ENCODE measurements around the gene RND3.

Gene RND3

DNA sequence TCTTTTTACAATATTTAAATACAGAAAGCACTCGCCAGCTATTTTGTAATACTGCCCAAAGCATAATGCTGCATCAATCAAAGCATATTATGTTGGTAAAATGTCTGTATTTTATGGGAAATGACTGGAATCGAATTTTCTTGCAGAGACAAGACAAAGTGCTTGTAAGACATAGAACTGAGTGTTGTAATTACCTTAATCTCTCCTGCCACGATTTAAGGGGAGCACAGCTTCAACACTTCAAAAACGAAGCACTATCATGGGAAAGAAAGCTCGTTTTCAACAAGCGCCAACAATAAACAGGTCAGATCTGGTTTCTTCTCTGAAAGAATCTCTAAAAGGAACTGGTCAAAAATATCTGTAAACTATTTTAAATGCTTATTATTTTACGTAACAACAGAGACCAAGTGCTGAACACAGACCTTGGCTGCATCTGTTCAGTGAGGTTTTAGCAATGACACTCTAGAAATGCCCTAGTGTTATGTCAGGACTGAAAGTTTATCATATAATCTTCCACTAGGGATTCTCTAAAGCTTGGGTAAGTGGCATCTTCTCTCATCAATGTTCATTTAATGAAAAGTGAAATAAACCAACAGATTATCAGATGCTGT is 19.0 kb downstream of the RND3 start:
- Histone ChIP-seq H3K4me3 (ENCODE audit: low read depth in 1 of 2, low read length in 1 of 2) (no peak overlapping the region), H3K27me3 (no peaks in the 10 kb centered on the region), H3K9me3 (no peaks in the 10 kb centered on the region), H3K4me1 (ENCODE audit: control insufficient read depth in 1 of 2, insufficient read depth in 1 of 2, low read depth in 1 of 2, low read length in 1 of 2) (no peaks in the 10 kb centered on the region), H3K36me3 (no peaks in the 10 kb centered on the region), H3K27ac (no peak overlapping the region)
- TF ChIP-seq, protein P1, sequence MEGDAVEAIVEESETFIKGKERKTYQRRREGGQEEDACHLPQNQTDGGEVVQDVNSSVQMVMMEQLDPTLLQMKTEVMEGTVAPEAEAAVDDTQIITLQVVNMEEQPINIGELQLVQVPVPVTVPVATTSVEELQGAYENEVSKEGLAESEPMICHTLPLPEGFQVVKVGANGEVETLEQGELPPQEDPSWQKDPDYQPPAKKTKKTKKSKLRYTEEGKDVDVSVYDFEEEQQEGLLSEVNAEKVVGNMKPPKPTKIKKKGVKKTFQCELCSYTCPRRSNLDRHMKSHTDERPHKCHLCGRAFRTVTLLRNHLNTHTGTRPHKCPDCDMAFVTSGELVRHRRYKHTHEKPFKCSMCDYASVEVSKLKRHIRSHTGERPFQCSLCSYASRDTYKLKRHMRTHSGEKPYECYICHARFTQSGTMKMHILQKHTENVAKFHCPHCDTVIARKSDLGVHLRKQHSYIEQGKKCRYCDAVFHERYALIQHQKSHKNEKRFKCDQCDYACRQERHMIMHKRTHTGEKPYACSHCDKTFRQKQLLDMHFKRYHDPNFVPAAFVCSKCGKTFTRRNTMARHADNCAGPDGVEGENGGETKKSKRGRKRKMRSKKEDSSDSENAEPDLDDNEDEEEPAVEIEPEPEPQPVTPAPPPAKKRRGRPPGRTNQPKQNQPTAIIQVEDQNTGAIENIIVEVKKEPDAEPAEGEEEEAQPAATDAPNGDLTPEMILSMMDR (IDR thresholded peaks at IDR 0.05), result no peak

- Histone ChIP-seq H3K27ac (no peak overlapping the region), H3K4me3 (ENCODE audit: low read depth in 1 of 2, low read length in 1 of 2) (no peak overlapping the region), H3K4me1 (ENCODE audit: control insufficient read depth in 1 of 2, insufficient read depth in 1 of 2, low read depth in 1 of 2, low read length in 1 of 2) (no peaks in the 10 kb centered on the region), H3K36me3 (no peaks in the 10 kb centered on the region), H3K27me3 (no peaks in the 10 kb centered on the region), H3K9me3 (no peaks in the 10 kb centered on the region)
- TF ChIP-seq, protein P1 (IDR thresholded peaks at IDR 0.05), result no peak
Measured at GRCh38 chr2:150467621-150467963, 19.9 kb downstream of the RND3 start.

- H3K36me3 ChIP-seq, result no peaks in the 10 kb centered on the region
- H3K27ac ChIP-seq, result no peak overlapping the region
- no peaks in the 10 kb centered on the region for H3K27me3 ChIP-seq
- TF ChIP-seq, protein P1 (IDR thresholded peaks at IDR 0.05), result no peak
- H3K4me3 ChIP-seq (ENCODE audit: low read depth in 1 of 2, low read length in 1 of 2), result no peak overlapping the region
- no peaks in the 10 kb centered on the region for H3K9me3 ChIP-seq
- no peaks in the 10 kb centered on the region for H3K4me1 ChIP-seq (ENCODE audit: control insufficient read depth in 1 of 2, insufficient read depth in 1 of 2, low read depth in 1 of 2, low read length in 1 of 2)
Measured at GRCh38 chr2:150466741-150467620, 20.5 kb downstream of the RND3 start.

DNA sequence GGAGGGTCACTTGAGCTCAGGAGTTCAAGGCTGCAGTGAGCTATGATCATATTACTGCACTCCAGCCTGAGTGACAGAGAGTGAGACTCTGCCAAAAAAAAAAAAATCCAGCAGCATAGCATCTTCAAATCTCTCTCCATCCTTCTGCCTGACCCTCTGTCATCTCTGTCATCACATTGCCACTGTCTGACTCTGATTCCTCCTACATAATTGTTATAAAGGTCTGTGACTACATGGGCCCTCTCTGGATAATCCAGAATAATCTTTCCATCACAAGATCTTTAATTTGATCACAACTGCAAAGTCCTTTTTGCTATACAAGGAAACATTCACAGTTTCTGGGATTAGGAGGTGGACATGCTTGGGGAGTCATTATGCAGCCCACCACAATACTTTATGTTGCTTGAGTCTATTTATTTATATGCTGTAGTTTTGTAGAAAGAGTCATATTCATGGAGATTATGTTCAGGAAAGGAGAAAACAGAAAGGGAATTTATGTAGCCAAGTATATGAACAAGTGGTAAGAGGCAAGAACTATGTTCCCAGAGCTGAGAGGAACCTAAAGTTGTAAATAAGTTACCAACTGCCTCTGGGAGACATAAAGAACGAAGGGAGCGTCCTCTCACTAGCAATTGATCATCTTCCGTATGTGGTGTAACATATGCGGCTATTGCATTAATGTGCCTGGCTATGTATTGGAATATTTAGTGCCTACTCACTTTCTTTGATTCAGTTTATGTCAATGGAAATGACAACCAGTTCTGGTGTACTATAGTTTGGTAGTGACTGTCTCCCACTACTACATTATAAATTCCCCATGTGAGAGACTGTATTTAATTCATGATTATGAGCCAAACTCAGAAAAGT is 21.5 kb downstream of the RND3 start:
- no peak overlapping the region for H3K27ac ChIP-seq
- no peak overlapping the region for H3K4me3 ChIP-seq (ENCODE audit: low read depth in 1 of 2, low read length in 1 of 2)
- no peaks in the 10 kb centered on the region for H3K36me3 ChIP-seq
- TF ChIP-seq, protein P1 (IDR thresholded peaks at IDR 0.05), result no peak
- H3K27me3 ChIP-seq, result no peaks in the 10 kb centered on the region
- no peaks in the 10 kb centered on the region for H3K9me3 ChIP-seq
- no peaks in the 10 kb centered on the region for H3K4me1 ChIP-seq (ENCODE audit: control insufficient read depth in 1 of 2, insufficient read depth in 1 of 2, low read depth in 1 of 2, low read length in 1 of 2)

DNA sequence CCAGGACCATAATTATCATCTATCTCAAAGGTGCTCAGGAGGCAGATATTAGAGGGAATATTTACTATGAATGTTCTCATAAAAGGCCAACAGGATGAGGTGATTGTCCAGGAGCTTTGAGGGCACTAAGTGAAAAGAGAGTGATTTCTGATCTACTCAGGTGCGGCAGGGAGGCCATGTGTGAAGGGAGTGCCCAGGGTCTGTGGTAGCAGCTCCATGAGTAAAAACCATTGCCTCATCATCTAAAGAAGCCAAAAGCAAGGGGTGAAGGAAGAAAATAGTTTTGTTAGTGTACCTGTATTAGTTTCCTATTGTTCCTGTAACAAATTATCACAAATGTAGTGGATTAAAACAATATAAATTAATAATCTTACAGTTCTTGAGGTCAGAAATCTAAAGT is 22.5 kb downstream of the RND3 start:
- TF ChIP-seq, protein P1 (IDR thresholded peaks at IDR 0.05), result no peak
- Histone ChIP-seq H3K27me3 (no peaks in the 10 kb centered on the region), H3K27ac (no peak overlapping the region), H3K36me3 (no peaks in the 10 kb centered on the region), H3K9me3 (no peaks in the 10 kb centered on the region), H3K4me1 (ENCODE audit: control insufficient read depth in 1 of 2, insufficient read depth in 1 of 2, low read depth in 1 of 2, low read length in 1 of 2) (no peaks in the 10 kb centered on the region), H3K4me3 (ENCODE audit: low read depth in 1 of 2, low read length in 1 of 2) (no peak overlapping the region)
